GM19043 (cell line): ENCODE data around the gene VGLL1.

ENCODE experiments used
- ATAC-seq: cut with Tn5 transposase; IDR thresholded peaks from one replicate; pipeline ENCODE4 v1.9.1; 2021; ENCODE audit warnings: low read depth; ENCODE audit not compliant: unreplicated experiment

VGLL1 gene

DNA sequence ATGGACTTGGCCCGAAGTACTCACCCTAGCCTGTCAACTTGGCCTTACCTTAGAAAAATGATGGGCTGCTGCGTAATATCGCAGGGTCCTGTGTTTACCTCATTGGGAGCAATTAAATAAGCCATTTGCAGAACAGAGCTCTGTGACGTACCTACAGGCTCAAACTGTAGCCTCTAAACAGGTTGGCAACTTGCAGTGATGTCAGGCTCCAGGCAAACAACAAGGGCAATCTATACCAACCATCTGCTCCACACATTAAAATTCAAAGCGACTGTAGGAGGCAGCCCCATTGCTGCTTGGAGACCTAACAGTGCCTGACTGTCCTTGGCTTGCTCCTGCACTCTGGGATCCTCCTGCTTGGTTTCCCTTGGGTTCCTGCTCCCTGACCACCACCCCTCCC is 17.2 kb downstream of the VGLL1 start:
- no peak for ATAC-seq

DNA sequence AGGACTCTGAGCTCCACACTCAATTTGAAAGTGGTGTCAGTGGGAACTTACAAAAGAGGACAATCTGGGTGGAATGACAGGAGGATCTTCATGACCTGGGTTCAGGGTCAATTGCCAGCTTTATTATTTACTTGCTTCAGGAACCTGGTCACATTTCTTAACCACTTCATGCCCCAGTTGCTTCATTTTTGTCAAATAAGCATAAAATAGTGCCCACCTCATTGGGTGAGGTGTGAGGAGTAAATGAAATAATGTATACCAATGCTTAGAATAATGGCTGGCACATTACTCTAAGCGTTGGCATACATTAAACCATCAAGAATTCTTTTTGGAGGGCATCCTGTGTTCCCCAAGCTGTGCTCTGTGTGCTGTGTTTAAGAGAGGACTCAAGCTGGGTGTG is 19.4 kb downstream of the VGLL1 start:
- ATAC-seq = no peak

DNA sequence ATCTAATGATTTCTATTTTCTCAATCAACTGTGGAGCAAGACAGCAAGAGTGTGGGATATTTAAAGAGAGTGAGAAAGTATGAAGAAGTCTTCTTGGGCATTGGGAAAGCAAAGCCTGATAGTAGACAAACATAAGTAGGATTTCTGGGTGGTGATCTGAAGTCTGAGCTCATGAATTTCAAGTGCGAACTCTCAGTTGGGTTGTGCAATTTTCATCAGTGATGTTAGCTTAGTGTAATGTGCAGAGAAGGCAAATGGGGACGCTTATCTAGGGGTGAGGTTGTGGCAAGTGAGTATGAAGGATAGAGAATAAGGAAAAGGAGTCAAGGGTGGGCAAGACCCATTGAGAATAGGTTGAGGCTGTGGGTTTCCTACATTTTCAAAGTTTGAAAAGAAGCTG is 23.7 kb downstream of the VGLL1 start:
- no peak for ATAC-seq

DNA sequence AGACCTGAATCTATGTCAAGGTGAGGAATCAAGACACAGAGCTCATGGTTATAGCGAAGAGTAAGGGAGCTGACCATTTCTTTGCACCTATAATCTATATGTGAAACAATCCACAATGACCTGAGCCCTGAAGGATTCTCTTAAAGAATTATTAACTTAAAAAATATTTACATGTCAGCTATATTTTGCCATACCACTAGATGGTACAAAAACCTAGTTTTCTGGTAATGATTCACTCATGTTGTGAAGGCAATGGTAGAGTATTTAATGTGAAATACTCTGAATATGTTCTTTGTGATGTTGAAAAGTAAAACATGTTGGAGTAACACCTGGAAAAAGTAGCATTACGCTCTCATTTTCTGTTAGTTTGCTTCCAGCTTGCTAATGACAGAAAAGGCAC is 40.0 kb downstream of the VGLL1 start:
- ATAC-seq = peak; percentile 82

DNA sequence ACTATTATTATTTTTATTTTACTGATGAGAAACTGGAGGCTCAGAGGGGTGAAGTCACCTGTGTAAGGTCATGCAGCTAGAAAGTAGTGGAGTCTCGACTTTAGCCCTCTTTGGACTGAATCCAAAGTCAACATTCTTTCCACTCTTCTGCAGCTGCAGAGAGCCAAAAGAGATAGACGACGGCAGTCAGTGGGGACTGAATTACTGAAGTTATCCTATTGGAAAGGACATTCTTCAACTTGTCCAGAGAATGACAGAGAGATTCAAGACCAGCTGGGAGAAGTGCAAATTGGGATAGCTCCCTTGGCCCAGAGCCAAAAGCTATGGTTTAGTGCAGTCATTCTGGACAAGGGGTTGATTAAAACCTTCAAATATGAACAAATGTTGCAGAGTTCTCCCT is 42.5 kb downstream of the VGLL1 start:
- ATAC-seq = no peak

DNA sequence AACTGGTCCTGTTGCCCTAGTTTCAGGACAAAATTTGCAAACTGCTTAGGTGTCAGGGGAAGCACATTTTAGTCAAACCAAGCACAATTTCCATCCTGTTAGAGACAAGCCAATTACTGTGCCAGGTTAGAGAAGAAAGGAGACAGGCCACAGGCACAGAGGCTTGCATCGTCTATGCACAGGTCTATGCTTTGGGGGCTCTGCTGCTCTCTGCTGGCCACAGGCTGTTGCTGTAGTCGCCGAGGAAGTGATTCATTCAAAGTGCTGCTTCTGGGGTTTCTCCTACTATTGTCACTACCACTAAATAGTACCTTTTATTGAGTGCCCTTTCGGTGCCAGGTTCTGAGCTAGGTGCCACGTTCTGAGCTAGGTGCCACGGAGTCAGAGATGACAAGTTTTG is 45.5 kb downstream of the VGLL1 start:
- peak; percentile 99 for ATAC-seq

DNA sequence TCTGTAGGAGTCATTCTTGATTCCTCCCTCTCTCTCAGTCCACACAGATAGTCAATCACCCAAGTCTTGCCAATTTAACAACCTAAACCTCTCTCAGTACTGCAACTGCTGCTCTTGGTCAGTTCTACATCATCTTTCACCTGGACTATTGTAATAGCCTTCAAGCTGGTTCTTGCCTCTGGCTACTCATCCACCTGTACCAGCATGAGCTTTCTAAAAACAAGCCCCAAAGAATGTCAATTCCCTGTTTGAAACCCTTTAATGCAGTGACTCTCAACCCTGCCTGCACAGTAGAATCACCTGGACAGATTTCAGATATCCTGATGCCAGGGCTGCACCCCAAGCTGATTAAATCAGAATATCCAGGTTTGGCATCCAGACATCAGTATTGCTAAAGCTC is 48.3 kb downstream of the VGLL1 start:
- ATAC-seq = no peak

DNA sequence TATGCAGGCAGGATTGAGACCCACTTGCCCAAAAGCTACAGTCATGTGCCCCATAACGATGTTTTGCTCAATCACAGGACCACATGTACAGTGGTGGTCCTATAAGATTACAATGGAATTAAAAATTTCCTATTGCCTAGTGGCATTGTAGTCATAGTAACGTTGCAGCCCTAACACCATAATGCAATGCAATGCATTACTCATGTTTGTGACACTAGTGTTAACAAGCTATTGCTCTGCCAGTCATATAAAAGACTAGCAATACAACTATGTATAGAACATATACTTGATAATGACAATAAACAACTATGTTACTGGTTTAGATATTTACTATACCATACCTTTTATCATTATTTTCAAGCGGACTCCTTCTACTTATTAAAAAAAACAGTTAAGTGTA is 50.6 kb downstream of the VGLL1 start:
- ATAC-seq = no peak

DNA sequence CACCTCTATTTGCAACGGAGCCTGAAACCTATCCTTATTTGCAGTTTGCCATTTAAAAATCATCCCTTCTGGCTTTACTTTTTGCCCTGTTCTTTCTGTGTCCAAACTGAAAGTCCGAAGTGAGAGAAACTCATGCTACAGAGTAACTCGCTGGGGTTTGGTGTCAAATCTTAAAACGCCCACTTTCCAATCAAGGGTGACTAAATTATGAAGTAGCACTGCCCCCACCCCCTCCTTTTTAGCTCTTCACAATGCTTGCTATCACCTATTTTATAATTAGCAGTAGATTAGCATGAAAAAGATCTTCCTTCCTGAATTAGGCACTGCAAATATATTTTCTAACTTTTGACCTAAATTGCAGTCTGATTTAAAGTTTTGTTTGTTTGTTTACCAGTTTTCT is 52.5 kb downstream of the VGLL1 start:
- ATAC-seq = peak; percentile 43

DNA sequence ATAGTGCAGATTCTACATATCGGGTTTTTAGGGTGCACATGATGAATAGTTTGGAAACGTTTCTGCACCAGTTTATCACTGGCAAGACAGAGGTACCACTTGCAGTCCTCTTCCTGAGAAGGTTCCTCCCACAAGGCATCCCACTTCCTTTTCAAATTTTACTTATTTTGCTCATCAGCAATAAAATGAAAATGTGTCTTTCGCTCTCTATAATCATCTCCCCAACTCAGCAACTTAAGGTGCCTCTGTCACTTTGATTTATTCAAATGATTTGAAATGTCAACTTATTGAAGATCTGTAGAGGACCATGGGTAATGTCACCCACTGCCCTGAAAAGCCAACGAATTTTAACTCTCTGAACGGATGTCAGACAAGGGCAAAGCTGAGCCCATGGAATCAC is 53.2 kb downstream of the VGLL1 start:
- ATAC-seq = no peak

DNA sequence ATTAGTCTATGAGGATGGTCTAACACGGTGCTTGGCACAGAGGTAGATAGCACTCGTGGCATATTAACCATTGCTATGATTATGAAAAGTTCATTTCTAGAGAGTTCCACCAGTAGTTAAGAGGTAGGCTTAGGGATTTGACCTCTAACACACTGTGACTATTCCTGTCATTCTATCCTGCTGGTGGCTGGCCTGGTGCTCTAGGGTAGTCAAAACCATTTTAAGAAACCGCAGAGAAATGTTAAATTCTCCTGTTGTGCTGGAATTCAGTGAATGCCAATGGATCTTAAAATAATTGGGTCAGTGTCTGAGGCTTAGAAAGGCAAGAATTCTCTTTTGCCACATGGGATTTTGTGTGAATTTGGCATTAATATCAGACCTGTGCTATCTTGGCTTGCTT is 53.9 kb downstream of the VGLL1 start:
- no peak for ATAC-seq

DNA sequence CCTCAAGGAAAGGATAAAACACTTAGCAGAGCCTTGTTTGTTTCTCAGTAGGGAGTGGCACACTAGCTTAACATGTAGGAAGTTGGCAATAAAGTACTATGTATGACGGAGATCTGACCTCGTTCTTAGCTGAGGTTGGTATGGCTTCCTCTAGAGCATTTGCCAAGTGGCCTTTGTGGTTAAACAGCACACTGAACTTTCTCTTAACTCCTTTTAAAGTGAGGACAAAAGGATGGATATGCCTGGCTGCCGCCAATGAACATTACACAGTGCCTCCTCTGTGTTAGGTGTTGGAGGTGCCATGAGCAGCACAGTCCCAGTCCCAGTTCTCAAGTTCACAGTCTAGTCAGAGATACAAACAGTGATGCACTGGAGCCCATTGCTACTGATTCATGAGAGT is 54.4 kb downstream of the VGLL1 start:
- ATAC-seq = no peak

DNA sequence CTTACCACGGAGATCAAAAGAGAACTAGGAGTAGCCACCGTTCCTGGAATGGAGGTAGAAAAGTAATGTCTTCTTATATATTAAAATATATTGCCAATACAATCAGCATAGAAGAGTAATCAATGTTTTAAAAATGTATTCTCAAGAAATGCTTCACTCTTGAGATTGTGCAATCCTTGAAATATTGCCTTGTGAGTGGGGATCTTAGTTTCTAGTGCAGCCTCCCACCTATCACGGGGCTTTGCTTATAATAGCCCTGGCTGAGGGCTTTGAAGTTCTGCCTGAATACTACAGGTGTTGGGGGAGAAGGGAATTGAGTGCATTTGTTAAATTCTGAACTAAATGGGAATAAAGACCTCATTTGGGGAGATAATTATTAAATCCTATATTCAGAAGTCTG is 55.5 kb downstream of the VGLL1 start:
- no peak for ATAC-seq

DNA sequence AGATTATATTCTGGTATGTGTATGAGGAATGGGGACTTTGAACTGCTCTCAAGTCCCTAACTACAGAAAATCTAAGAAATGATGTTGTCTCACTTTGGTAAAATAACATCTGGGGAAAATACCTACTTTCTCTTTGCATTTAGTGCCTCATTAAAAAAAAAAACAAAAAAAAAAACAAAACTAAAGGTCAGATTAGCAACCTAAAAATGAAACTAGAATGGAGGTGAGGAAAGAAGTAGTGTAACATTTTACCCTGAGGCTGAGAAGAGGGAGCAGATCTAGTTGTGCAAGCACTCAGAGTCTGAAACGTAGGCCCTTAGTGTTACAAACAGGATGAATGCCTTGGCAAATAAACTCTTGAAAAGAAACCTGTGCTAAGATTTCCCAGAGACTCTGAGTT is 56.0 kb downstream of the VGLL1 start:
- ATAC-seq = peak; percentile 52

DNA sequence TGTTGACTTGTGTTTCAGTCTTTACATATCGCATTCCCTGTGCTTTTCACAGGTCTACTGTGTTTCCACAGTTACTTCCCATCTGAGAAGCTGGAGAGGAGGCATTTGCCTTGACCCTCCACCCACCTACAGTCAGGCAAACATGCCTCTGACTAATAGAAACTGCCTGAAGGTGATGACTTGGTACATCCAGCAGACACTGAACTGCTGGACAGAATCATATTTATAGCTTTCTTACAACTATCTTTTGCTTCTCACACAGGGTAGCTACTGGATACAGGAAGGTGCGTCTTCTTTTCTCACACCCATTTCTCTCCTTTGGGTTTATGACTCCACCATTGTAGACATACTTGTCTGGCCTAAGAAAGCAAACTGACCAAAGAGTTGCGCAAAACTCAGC is 58.0 kb downstream of the VGLL1 start:
- no peak for ATAC-seq

DNA sequence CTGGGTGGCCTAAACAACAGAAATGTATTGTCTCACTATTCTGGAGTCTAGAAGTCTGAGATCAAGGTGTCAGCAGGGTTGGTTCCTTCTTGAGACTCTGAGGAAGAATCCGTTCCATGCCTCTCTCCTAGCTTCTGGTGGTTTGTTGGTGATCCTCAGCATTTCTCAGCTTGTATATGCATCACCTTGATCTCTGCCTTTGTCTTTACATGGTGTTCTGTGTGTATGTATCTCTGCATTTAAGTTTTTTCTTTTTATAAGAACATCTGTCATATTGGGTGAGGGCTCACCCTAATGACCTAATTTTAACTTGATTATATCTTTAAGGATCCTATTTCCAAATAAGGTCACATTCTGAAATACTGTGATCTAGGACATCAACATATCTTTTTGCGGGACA is 65.3 kb downstream of the VGLL1 start:
- no peak for ATAC-seq

DNA sequence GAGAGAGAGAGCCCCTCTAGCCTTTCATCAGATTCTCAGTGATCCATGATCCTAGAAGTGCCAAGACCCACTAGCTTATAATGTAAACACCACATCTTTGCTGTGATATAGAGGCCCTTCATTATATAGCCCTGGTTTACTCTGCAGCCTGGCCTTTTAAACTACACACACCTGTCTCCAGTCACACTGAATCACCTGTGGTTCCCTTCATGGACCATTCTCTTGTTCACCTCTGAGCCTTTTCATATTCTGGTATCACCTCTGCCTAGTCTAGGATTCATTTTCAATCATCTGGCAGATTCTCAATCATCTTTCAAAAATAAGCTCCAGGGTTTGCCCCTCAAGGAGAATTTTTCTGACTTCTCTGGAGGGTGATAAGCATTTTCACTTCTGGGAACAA is 65.9 kb downstream of the VGLL1 start:
- ATAC-seq = no peak

DNA sequence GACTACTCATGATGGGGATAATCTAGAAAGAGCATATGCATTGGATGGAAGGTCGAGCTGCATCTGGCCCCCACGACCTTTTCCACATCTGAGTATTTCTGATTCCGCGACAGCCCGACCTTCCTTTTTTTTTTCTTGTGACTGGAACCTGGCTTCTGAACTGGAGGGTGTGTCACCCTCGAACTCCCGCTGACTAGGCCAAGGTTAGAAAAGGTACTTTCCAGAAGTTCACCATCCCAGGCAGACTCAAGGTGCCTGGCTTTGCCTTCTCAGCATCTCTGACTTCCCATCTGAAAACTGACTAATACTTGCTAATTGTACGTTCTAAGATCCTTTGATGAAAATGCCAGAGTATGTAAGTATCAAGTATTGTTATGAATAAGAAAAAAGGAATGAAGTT is 66.6 kb downstream of the VGLL1 start:
- no peak for ATAC-seq

DNA sequence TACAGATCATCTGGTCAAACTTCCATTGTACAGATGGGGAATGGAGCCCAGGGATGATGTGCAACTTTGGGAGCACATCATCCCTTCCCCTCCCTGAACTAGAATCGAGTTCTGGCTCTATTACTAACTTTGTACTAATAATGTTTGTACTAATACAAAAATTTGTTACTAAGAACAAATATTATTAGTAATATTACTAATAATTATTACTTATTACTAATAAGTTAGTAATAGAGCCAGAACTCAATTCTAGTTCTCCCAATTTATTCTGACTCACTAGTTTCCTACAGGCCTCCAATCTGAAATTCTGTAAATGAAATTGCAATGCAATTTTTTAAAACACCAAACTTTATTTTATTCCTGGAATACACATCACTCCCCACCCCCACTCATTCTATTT is 68.0 kb downstream of the VGLL1 start:
- ATAC-seq = no peak
